Embryonic facial prominence (tissue), 1 donor: Measurements from ENCODE around the gene SCNN1A.
A peak's percentile ranks its signal among the peaks of the same experiment; 100 is the strongest.

Experiments used
- DNase-seq: peaks from one replicate; pipeline ENCODE4 v3.0.0-alpha.2; 2016; ENCODE audit errors: extremely low spot score

SCNN1A gene

GRCh38 chr12:6384499-6385436, 9.4 kb upstream of the SCNN1A start:
- DNase-seq = no peak

- DNase-seq = peak; percentile 43
Observed at GRCh38 chr12:6383572-6384498, 8.5 kb upstream of the SCNN1A start, which contains the start of gene LTBR. TSS of gene LTBR (plus strand) at chr12:6384162. CDS start at chr12:6384359, 197 bp downstream.

DNA sequence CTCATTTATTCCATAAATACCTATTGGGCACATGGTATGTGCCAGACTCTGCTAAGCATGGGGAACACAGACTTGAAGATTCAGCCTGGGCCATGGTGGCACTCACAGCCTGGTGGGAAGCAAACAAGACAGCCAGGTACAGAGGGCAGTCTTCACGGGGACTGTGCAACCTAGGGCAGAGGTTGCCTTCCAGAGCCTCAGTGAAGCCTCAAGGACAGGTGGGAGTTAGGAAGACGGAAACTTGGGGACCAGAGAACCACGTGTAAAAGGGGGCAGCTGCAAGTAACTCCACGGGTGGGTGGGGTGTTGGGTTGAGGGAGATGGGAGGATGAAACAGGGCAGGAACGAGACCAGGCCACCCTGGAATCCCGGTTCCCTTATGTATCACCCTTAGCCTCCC, 7.6 kb upstream of the SCNN1A start:
- no peak for DNase-seq

DNA sequence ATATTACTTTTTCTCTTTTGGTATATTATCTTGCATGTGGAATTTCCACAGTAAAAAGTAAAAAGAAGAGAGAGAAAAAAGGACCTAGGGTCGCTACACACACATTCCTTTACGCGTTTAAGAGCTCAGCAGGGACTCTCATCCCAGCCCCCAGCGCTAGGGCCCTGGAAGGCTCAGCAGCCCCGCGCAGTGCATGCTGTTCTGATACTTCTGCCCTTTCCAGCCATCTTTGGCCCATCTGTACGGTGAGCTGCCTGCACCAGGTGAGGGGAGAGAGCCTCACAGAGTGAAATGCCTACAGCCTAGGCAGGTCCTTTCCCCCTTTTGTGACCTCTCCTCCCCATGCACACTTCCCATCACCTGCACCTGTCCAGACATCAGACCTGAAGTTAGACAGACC, 7.0 kb upstream of the SCNN1A start:
- DNase-seq = no peak

DNA sequence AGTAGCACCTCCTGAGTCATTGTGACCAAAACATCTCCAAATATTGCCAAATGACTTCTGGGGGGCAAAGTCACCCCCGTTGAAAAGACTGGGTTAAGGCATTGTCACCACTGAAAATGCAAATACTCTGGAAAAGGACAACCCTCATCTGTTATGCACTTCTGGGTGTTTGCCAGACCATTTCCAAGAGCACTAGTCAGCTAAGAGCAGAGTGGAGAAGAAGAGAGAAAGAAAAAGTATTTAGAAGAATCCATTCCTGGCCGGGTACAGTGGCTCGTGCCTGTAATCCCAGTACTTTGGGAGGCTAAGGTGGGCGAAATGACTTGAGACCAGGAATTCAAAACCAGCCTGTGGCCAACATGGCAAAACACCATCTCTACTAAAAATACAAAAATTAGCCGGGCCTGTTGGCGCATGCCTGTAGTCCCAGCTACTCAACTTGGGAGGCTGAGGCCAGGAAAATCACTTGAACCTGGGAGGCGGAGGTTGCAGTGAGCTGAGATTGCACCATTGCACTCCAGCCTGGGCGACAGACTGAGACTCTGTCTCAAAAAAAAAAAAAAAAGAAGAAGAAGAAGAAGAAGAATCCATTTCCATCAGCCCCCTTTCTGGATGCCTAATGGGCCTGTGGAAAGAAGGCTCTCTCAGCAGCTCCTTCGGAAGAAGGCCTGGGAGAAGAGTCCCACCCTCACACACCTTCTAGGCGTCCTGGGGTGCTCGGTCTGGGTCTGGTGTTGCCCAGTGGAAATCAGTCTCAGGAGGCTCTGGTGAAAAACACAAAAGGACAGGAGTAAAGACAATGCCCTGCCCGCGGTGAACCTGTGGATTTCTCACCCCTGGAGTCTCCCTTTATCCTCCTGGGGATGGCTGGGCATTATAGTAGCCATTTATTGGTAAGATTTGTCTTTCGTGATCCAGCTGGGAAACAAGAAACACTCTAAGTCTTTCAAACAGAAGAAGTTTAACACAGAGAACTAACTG, 5.1 kb upstream of the SCNN1A start:
- no peak for DNase-seq

GRCh38 chr12:6378709-6379472, 3.5 kb upstream of the SCNN1A start:
- no peak for DNase-seq

GRCh38 chr12:6377667-6377994, 2.3 kb upstream of the SCNN1A start:
- no peak for DNase-seq

GRCh38 chr12:6376870-6377666, 1.7 kb upstream of the SCNN1A start:
- DNase-seq = no peak

- DNase-seq = no peak
Observed at GRCh38 chr12:6376079-6376869, 911 bp upstream of the SCNN1A start.

- DNase-seq = no peak
Observed at GRCh38 chr12:6374786-6375160, 590 bp downstream of the SCNN1A start.

GRCh38 chr12:6374028-6374785, 1.2 kb downstream of the SCNN1A start:
- DNase-seq = no peak

DNA sequence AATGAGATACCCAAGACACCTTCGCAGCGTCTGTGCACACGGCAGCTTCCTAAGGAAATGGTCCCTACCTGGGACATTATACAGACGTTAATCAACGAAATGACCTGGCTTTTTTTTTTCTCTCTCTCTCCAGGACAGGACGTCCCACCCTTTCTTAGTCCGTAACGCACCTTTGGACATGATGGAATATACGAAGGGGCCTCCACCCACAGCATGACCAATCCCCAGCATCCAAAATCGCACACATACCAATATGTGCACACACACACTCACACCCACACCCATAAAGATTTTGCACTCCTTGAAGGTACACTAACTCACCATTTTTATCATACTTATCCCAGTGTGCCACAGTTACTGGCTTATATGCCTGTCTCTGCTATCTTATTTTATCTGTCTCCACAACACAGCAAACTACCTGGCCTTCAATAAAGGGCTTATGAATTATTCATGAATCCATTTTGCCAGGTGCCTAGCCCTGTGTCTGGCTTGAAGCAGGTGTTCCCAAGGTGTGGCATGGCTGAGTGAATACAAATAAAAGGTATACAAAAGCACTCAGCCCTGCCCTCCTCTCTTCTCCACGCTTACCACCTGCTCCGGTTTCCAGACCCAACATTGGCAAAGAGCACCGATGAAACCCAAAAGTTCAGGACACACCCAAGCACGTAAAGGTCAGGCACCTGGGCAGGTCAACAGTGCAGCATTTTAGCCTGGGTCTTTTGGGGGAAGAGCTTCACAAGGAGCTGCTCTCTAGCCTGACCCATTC, 2.2 kb downstream of the SCNN1A start:
- no peak for DNase-seq

GRCh38 chr12:6372403-6373003, 2.9 kb downstream of the SCNN1A start:
- no peak for DNase-seq

- no peak for DNase-seq
Observed at GRCh38 chr12:6370994-6371754, 4.2 kb downstream of the SCNN1A start.

GRCh38 chr12:6370576-6370935, 4.8 kb downstream of the SCNN1A start:
- DNase-seq = no peak

- DNase-seq = no peak
Observed at GRCh38 chr12:6369916-6370575, 5.3 kb downstream of the SCNN1A start.
